Occipital lobe (tissue), 2 donors: ENCODE results near the gene HEMK1. TPM values are rescaled to one million over a fixed set of nuclear protein-coding genes. Genes with fewer than 3 reads are reported as not detected.

Experiments
- DNase-seq: peaks from one replicate; lab custom pipeline; 2025; lab: John Stamatoyannopoulos, UW
- total RNA-seq: library from RNA; depleted of rRNA; stranded (reverse); fragments of >200 nt; gene quantifications from one replicate; pipeline ENCODE4 v1.2.3, GENCODE V29; 2014

Gene HEMK1
- total RNA-seq, 1 donor from 2014 or later, result 6.9 TPM

- no peak for DNase-seq
These were observed 4.5 kb downstream of the HEMK1 start for GRCh38 chr3:50573566-50574443.

GRCh38 chr3:50574444-50574831, 5.1 kb downstream of the HEMK1 start:
- DNase-seq, result no peak

GRCh38 chr3:50575372-50575771, 6.0 kb downstream of the HEMK1 start:
- DNase-seq, result no peak

- DNase-seq, result no peak
These were observed 8.0 kb downstream of the HEMK1 start for GRCh38 chr3:50577348-50577747.

GRCh38 chr3:50580683-50581458, 11.5 kb downstream of the HEMK1 start:
- DNase-seq, result no peak

GRCh38 chr3:50581459-50581842, 12.1 kb downstream of the HEMK1 start:
- no peak for DNase-seq

GRCh38 chr3:50582083-50582482, 12.8 kb downstream of the HEMK1 start:
- DNase-seq, result no peak

- no peak for DNase-seq
These were observed 14.6 kb downstream of the HEMK1 start for GRCh38 chr3:50583897-50584296.

- no peak for DNase-seq
These were observed 15.1 kb downstream of the HEMK1 start for GRCh38 chr3:50584391-50584790.

- no peak for DNase-seq
These were observed 16.8 kb downstream of the HEMK1 start for GRCh38 chr3:50585919-50586762.

GRCh38 chr3:50586763-50587070, 17.4 kb downstream of the HEMK1 start:
- no peak for DNase-seq

GRCh38 chr3:50587373-50587772, 18.1 kb downstream of the HEMK1 start:
- no peak for DNase-seq

- DNase-seq, result no peak
These were observed 18.8 kb downstream of the HEMK1 start for GRCh38 chr3:50587806-50588758.

GRCh38 chr3:50588759-50589433, 19.6 kb downstream of the HEMK1 start:
- no peak for DNase-seq

GRCh38 chr3:50591196-50591741, 21.9 kb downstream of the HEMK1 start:
- DNase-seq, result no peak

- no peak for DNase-seq
These were observed 23.2 kb downstream of the HEMK1 start for GRCh38 chr3:50592568-50592967.

GRCh38 chr3:50594253-50594785, 25.0 kb downstream of the HEMK1 start:
- no peak for DNase-seq

GRCh38 chr3:50599115-50599715, 29.9 kb downstream of the HEMK1 start:
- no peak for DNase-seq

- DNase-seq, result no peak
These were observed 30.4 kb downstream of the HEMK1 start for GRCh38 chr3:50599716-50600118.
